HEK293 (cell line): Measurements from ENCODE around the gene PRPF6.

Source experiments
- INSM2 ChIP-seq: fragments of 450-650 bp; formaldehyde crosslinking; IDR thresholded peaks from 2 replicates; pipeline ENCODE4 v1.5.1; 2016; ENCODE audit warnings: missing biosample characterization, missing genetic modification characterization
- KLF16 ChIP-seq: fragments of 450-650 bp; formaldehyde crosslinking; IDR thresholded peaks from 2 replicates; pipeline ENCODE4 v1.5.1; 2017; ENCODE audit warnings: missing biosample characterization, missing genetic modification characterization
- OVOL3 ChIP-seq: fragments of 450-650 bp; formaldehyde crosslinking; IDR thresholded peaks from 2 replicates; pipeline ENCODE4 v1.5.1; 2016; ENCODE audit warnings: missing biosample characterization, missing genetic modification characterization
- PRDM6 ChIP-seq: fragments of 450-650 bp; formaldehyde crosslinking; IDR thresholded peaks from 2 replicates; pipeline ENCODE4 v1.5.1; 2017; ENCODE audit warnings: missing biosample characterization, missing genetic modification characterization
- SCRT1 ChIP-seq: fragments of 450-650 bp; formaldehyde crosslinking; IDR thresholded peaks from 2 replicates; pipeline ENCODE4 v1.5.1; 2016; ENCODE audit warnings: missing biosample characterization, missing genetic modification characterization, borderline replicate concordance
- WT1 ChIP-seq: fragments of 450-650 bp; formaldehyde crosslinking; IDR thresholded peaks from 2 replicates; pipeline ENCODE4 v1.5.1; 2016; ENCODE audit warnings: missing biosample characterization, missing genetic modification characterization
- ZBTB26 ChIP-seq: fragments of 450-650 bp; formaldehyde crosslinking; optimal IDR thresholded peaks from 2 replicates; pipeline ENCODE3; 2016; ENCODE audit warnings: missing biosample characterization, mild to moderate bottlenecking, missing genetic modification characterization
- ZBTB6 ChIP-seq: fragments of 450-650 bp; formaldehyde crosslinking; IDR thresholded peaks from 2 replicates; pipeline ENCODE4 v1.5.1; 2017; ENCODE audit warnings: missing biosample characterization, missing genetic modification characterization
- ZBTB8A ChIP-seq: fragments of 450-650 bp; formaldehyde crosslinking; IDR thresholded peaks from 2 replicates; pipeline ENCODE4 v1.5.1; 2016; ENCODE audit warnings: missing biosample characterization, missing genetic modification characterization
- ZEB2 ChIP-seq: fragments of 450-650 bp; formaldehyde crosslinking; IDR thresholded peaks from 2 replicates; pipeline ENCODE4 v1.5.1; 2016; ENCODE audit warnings: missing biosample characterization, missing genetic modification characterization
- ZNF121 ChIP-seq: fragments of 450-650 bp; formaldehyde crosslinking; IDR thresholded peaks from 2 replicates; pipeline ENCODE4 v1.5.1; 2016; ENCODE audit warnings: missing biosample characterization, missing genetic modification characterization
- ZNF140 ChIP-seq: fragments of 450-650 bp; formaldehyde crosslinking; IDR thresholded peaks from 2 replicates; pipeline ENCODE4 v1.5.1; 2016; ENCODE audit warnings: missing biosample characterization, missing genetic modification characterization
- ZNF169 ChIP-seq: fragments of 450-650 bp; formaldehyde crosslinking; IDR thresholded peaks from 2 replicates; pipeline ENCODE4 v1.5.1; 2016; ENCODE audit warnings: missing biosample characterization, missing genetic modification characterization
- ZNF473 ChIP-seq: fragments of 450-650 bp; formaldehyde crosslinking; IDR thresholded peaks from 2 replicates; pipeline ENCODE4 v1.5.1; 2017; ENCODE audit warnings: missing biosample characterization, missing genetic modification characterization
- ZNF488 ChIP-seq: fragments of 450-650 bp; formaldehyde crosslinking; IDR thresholded peaks from 2 replicates; pipeline ENCODE4 v1.5.1; 2016; ENCODE audit warnings: missing biosample characterization, missing genetic modification characterization
- ZNF518A ChIP-seq: fragments of 450-650 bp; formaldehyde crosslinking; conservative IDR thresholded peaks from 2 replicates; pipeline ENCODE4 v1.5.1; 2016; ENCODE audit warnings: low read depth, missing biosample characterization, missing genetic modification characterization
- ZNF529 ChIP-seq: fragments of 450-650 bp; formaldehyde crosslinking; IDR thresholded peaks from 2 replicates; pipeline ENCODE4 v1.5.1; 2017; ENCODE audit warnings: missing genetic modification characterization, missing biosample characterization; ENCODE audit not compliant: insufficient replicate concordance
- ZNF555 ChIP-seq: fragments of 450-650 bp; formaldehyde crosslinking; conservative IDR thresholded peaks from 2 replicates; pipeline ENCODE4 v1.5.1; 2017; ENCODE audit warnings: missing biosample characterization, mild to moderate bottlenecking, missing genetic modification characterization, inconsistent platforms
- ZNF571 ChIP-seq: fragments of 450-650 bp; formaldehyde crosslinking; IDR thresholded peaks from 2 replicates; pipeline ENCODE4 v1.5.0; 2017; ENCODE audit warnings: missing biosample characterization, missing genetic modification characterization
- ZNF621 ChIP-seq: fragments of 450-650 bp; formaldehyde crosslinking; IDR thresholded peaks from 2 replicates; pipeline ENCODE4 v1.5.1; 2017; ENCODE audit warnings: missing biosample characterization, missing genetic modification characterization
- ZNF692 ChIP-seq: fragments of 450-650 bp; formaldehyde crosslinking; IDR thresholded peaks from 2 replicates; pipeline ENCODE4 v1.5.1; 2016; ENCODE audit warnings: missing biosample characterization, missing genetic modification characterization
- ZNF701 ChIP-seq: fragments of 450-650 bp; formaldehyde crosslinking; IDR thresholded peaks from 2 replicates; pipeline ENCODE4 v1.5.1; 2016; ENCODE audit warnings: missing biosample characterization, missing genetic modification characterization
- ZSCAN5A ChIP-seq: fragments of 450-650 bp; formaldehyde crosslinking; IDR thresholded peaks from 2 replicates; pipeline ENCODE4 v1.5.1; 2016; ENCODE audit warnings: missing biosample characterization, missing genetic modification characterization
- ZXDB ChIP-seq: fragments of 450-650 bp; formaldehyde crosslinking; IDR thresholded peaks from 2 replicates; pipeline ENCODE4 v1.5.1; 2016; ENCODE audit warnings: missing biosample characterization, missing genetic modification characterization

The PRPF6 gene

GRCh38 chr20:63955827-63956663 is 24.9 kb upstream of the PRPF6 start, which contains the start of gene UCKL1 (continued):
- 0 out of 2 replicates have a peak, but pooled peaks have one; percentile 14 for TF ChIP-seq ZEB2 (tag by site-specific recombination)
- peak; percentile 34 for TF ChIP-seq KLF16 (tag by site-specific recombination)
- no peak for TF ChIP-seq ZNF140
- TF ChIP-seq ZNF701 (tag by site-specific recombination), result no peak
- no peak for TF ChIP-seq ZNF555
- TF ChIP-seq ZNF518A (tag by site-specific recombination), result no peak
- no peak for TF ChIP-seq ZNF473 (tag by site-specific recombination)
- no peak for TF ChIP-seq ZNF529 (tag by site-specific recombination)
- TF ChIP-seq WT1, result no peak
- TF ChIP-seq ZBTB6, result no peak
- TF ChIP-seq ZNF488, result no peak
- TF ChIP-seq ZXDB (tag by site-specific recombination), result peak; percentile 94
- no peak for TF ChIP-seq ZNF169 (tag by site-specific recombination)
- no peak for TF ChIP-seq OVOL3
- no peak for TF ChIP-seq PRDM6
- peak; percentile 86 for TF ChIP-seq ZSCAN5A (tag by site-specific recombination)
- peak; percentile 82 for TF ChIP-seq ZBTB8A (tag by site-specific recombination)
- TF ChIP-seq ZNF121, result peak; percentile 87
- TF ChIP-seq ZNF692 (tag by site-specific recombination), result peak; percentile 84
- no peak for TF ChIP-seq SCRT1
- no peak for TF ChIP-seq ZNF621 (tag by site-specific recombination)
- TF ChIP-seq ZBTB26 (tag by site-specific recombination), result peak; percentile 94
- TF ChIP-seq ZNF571 (tag by site-specific recombination), result no peak
- TF ChIP-seq INSM2, result no peak
